ENCODE measurements around the gene CCDC117.
"Not testable (repeated sequence)": the region's sequence is repeated elsewhere in the genome, so short reads cannot be mapped to it uniquely, and the experiment has no call there.

Gene CCDC117

GRCh38 chr22:28772633-28773460, at the start of gene CCDC117:
Gene CCDC117, plus strand, starts transcription at chr22:28772695. Its CDS starts 155 bp downstream, at chr22:28772850.
- peak; percentile 92 for DNase-seq

- no peak for DNase-seq
These were observed 44.5 kb upstream of the CCDC117 start for GRCh38 chr22:28728002-28728401.

GRCh38 chr22:28728621-28729313, 43.7 kb upstream of the CCDC117 start:
- DNase-seq = no peak

GRCh38 chr22:28730179-28730578, 42.3 kb upstream of the CCDC117 start:
- DNase-seq = no peak

- no peak for DNase-seq
These were observed 38.1 kb upstream of the CCDC117 start for GRCh38 chr22:28734393-28734792.

- no peak for DNase-seq
These were observed 36.0 kb upstream of the CCDC117 start for GRCh38 chr22:28736301-28737155.

GRCh38 chr22:28737701-28738100, 34.8 kb upstream of the CCDC117 start:
- no peak for DNase-seq

GRCh38 chr22:28738876-28739275, 33.6 kb upstream of the CCDC117 start:
- not testable (repeated sequence) for DNase-seq

- no peak for DNase-seq
These were observed 31.2 kb upstream of the CCDC117 start for GRCh38 chr22:28741200-28741784.

- peak; percentile 95 for DNase-seq
These were observed 30.5 kb upstream of the CCDC117 start, which contains the start of the genes CHEK2 and HSCB for GRCh38 chr22:28741785-28742561. Gene CHEK2, minus strand, starts transcription at chr22:28741820. Its CDS starts 7,099 bp downstream, at chr22:28734721. Gene HSCB, plus strand, starts transcription at chr22:28742039. Its CDS starts 57 bp downstream, at chr22:28742096.

GRCh38 chr22:28742562-28742962, 29.9 kb upstream of the CCDC117 start:
- no peak for DNase-seq

GRCh38 chr22:28743852-28744251, 28.6 kb upstream of the CCDC117 start:
- no peak for DNase-seq

- DNase-seq = no peak
These were observed 22.0 kb upstream of the CCDC117 start for GRCh38 chr22:28750471-28750881.

GRCh38 chr22:28754512-28754911, 18.0 kb upstream of the CCDC117 start:
- DNase-seq = not testable (repeated sequence)

GRCh38 chr22:28759861-28760560, 12.5 kb upstream of the CCDC117 start:
- DNase-seq = no peak

GRCh38 chr22:28761449-28761755, 11.1 kb upstream of the CCDC117 start:
- DNase-seq = no peak

- DNase-seq = not testable (repeated sequence)
These were observed 10.5 kb upstream of the CCDC117 start for GRCh38 chr22:28762000-28762399.

GRCh38 chr22:28766628-28767027, 5.9 kb upstream of the CCDC117 start:
- no peak for DNase-seq

- no peak for DNase-seq
These were observed 3.6 kb upstream of the CCDC117 start for GRCh38 chr22:28768701-28769393.

- DNase-seq = no peak
These were observed 3.0 kb upstream of the CCDC117 start for GRCh38 chr22:28769394-28770085.

Data from stimulated activated CD4-positive, alpha-beta T cell treated with anti-CD3 and anti-CD28 coated beads, Interleukin-4, amount 100 ng/mL, for 1 hour (primary cell).